ENCODE data around the gene WDR27. TPM values are rescaled to one million over a fixed set of nuclear protein-coding genes. Genes with fewer than 3 reads are reported as not detected.
A peak's percentile ranks its signal among the peaks of the same experiment; 100 is the strongest.

The WDR27 gene
- total RNA-seq, 1 donor = 23.9 TPM

DNA sequence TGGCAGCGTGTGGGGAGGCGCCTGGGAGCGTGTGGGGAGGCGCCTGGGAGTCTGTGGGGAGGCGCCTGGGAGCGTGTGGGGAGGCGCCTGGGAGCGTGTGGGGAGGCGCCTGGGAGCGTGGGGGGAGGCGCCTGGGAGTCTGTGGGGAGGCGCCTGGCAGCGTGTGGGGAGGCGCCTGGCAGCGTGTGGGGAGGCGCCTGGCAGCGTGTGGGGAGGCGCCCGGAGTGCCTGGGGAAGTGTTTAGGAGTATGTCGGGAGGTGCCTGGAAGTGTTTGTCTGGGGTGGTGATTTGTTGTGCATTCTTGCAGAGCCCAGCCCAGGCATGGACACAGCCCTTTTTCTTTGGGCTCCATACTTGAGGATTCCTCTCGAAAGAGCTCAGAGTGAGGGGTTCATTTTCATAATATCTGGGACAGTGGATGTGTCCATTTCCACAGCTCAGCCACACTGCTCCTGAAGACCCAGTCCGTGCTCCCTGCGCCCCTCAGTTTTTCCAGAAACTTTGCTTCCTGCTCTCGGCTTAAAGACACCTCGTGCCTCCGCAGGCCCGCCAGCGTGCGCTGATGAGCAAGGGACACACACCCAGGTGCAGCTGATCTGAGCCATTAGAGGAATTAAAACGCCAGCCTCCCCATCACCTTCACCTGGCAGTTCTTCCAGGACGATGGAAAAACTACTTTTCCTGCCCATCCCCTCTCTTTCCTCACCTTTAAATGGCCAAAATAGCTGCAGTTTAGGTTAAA is 276.0 kb downstream of the WDR27 start:
- TF ChIP-seq, protein P1, sequence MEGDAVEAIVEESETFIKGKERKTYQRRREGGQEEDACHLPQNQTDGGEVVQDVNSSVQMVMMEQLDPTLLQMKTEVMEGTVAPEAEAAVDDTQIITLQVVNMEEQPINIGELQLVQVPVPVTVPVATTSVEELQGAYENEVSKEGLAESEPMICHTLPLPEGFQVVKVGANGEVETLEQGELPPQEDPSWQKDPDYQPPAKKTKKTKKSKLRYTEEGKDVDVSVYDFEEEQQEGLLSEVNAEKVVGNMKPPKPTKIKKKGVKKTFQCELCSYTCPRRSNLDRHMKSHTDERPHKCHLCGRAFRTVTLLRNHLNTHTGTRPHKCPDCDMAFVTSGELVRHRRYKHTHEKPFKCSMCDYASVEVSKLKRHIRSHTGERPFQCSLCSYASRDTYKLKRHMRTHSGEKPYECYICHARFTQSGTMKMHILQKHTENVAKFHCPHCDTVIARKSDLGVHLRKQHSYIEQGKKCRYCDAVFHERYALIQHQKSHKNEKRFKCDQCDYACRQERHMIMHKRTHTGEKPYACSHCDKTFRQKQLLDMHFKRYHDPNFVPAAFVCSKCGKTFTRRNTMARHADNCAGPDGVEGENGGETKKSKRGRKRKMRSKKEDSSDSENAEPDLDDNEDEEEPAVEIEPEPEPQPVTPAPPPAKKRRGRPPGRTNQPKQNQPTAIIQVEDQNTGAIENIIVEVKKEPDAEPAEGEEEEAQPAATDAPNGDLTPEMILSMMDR (IDR thresholded peaks at IDR 0.05; ENCODE audit: extremely low read depth, low read depth, low read length) = no peak
- Histone ChIP-seq H3K4me3 (ENCODE audit: insufficient read depth, low read length) (no peak overlapping the region), H3K27me3 (ENCODE audit: insufficient read depth, low read length) (no peaks in the 10 kb centered on the region), H3K79me2 (ENCODE audit: insufficient read depth, low read length) (no peaks in the 10 kb centered on the region), H3K9me3 (ENCODE audit: low read depth, low read length) (peaks cover 2% of the 10 kb centered on the region), H2AFZ (ENCODE audit: low read length) (no peak overlapping the region), H3K4me2 (ENCODE audit: insufficient read depth, low read length) (no peak overlapping the region), H3K4me1 (ENCODE audit: insufficient read depth, low read length) (peaks cover 8% of the 10 kb centered on the region), H3K27ac (ENCODE audit: low read depth, low read length) (no peak overlapping the region), H4K20me1 (ENCODE audit: insufficient read depth, low read length) (no peaks in the 10 kb centered on the region), H3K36me3 (ENCODE audit: insufficient read depth, low read length) (no peaks in the 10 kb centered on the region)
- DNase-seq (ENCODE audit: insufficient read length, low spot score, missing footprints) = no peak

DNA sequence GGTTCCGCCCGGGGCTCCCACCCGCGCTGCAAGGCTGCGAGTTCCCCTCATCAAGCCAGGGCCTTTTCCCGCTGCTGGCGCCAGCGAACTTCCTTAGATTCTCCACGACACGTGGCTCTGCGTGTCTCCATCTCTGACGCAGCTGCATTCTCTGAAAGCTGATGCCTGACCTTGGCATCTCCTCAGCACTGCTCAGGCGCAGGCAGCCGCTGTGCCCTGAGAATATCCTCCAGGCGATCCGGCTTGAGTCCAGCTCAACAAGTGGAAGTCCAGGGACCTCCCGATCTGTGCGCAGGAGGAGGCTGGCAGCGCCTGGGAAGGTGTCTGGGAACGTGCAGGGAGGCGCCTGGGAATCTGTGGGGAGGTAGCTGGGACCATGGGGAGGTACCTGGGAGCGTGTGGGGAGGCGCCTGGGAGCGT is 277.0 kb downstream of the WDR27 start:
- no peak overlapping the region for H3K4me2 ChIP-seq (ENCODE audit: insufficient read depth, low read length)
- H3K4me3 ChIP-seq (ENCODE audit: insufficient read depth, low read length) = peak overlapping the region; percentile 22
- TF ChIP-seq, protein P1 (IDR thresholded peaks at IDR 0.05; ENCODE audit: extremely low read depth, low read depth, low read length) = no peak
- no peaks in the 10 kb centered on the region for H3K27me3 ChIP-seq (ENCODE audit: insufficient read depth, low read length)
- no peaks in the 10 kb centered on the region for H3K36me3 ChIP-seq (ENCODE audit: insufficient read depth, low read length)
- peaks cover 8% of the 10 kb centered on the region for H3K4me1 ChIP-seq (ENCODE audit: insufficient read depth, low read length)
- no peak overlapping the region for H3K27ac ChIP-seq (ENCODE audit: low read depth, low read length)
- DNase-seq (ENCODE audit: insufficient read length, low spot score, missing footprints) = peak; percentile 84
- no peaks in the 10 kb centered on the region for H4K20me1 ChIP-seq (ENCODE audit: insufficient read depth, low read length)
- no peak overlapping the region for H2AFZ ChIP-seq (ENCODE audit: low read length)
- H3K9me3 ChIP-seq (ENCODE audit: low read depth, low read length) = no peaks in the 10 kb centered on the region
- H3K79me2 ChIP-seq (ENCODE audit: insufficient read depth, low read length) = no peaks in the 10 kb centered on the region

DNA sequence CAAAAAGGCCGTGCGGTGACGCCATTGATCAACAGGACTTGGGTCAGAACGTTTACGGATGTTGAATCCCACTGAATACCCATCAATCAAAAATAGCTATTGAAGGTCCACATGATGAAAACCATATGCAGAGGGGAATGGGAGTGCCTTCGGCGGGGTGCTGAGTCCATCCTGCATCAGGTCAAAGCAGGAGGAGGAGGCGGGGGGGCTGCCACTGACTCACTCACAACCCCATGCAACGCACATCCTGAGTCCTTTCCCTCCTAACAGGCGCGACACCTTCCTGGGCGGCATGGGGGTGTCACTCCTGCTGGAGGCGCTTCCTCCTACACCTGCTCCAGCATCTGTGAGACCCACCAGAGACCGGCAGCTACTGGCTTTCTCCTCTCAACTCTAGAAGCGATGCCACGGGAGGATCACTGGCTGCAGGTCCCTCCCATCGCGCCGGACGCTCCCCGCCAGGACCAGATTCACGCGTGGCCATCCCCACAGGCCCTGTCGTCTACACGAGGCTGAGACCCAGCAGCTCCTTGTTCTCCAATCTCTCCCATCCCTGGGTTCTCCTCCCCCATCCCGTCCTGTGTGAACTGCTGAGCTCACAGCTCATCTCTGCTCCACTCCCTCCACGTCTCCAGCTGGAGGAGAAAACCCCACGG is 277.6 kb downstream of the WDR27 start:
- no peak overlapping the region for H3K4me2 ChIP-seq (ENCODE audit: insufficient read depth, low read length)
- no peaks in the 10 kb centered on the region for H4K20me1 ChIP-seq (ENCODE audit: insufficient read depth, low read length)
- no peaks in the 10 kb centered on the region for H3K79me2 ChIP-seq (ENCODE audit: insufficient read depth, low read length)
- peaks cover 8% of the 10 kb centered on the region for H3K4me1 ChIP-seq (ENCODE audit: insufficient read depth, low read length)
- no peak overlapping the region for H3K27ac ChIP-seq (ENCODE audit: low read depth, low read length)
- no peak for DNase-seq (ENCODE audit: insufficient read length, low spot score, missing footprints)
- TF ChIP-seq, protein P1 (IDR thresholded peaks at IDR 0.05; ENCODE audit: extremely low read depth, low read depth, low read length) = no peak
- H2AFZ ChIP-seq (ENCODE audit: low read length) = no peak overlapping the region
- H3K36me3 ChIP-seq (ENCODE audit: insufficient read depth, low read length) = no peaks in the 10 kb centered on the region
- no peaks in the 10 kb centered on the region for H3K27me3 ChIP-seq (ENCODE audit: insufficient read depth, low read length)
- no peak overlapping the region for H3K4me3 ChIP-seq (ENCODE audit: insufficient read depth, low read length)
- no peaks in the 10 kb centered on the region for H3K9me3 ChIP-seq (ENCODE audit: low read depth, low read length)

DNA sequence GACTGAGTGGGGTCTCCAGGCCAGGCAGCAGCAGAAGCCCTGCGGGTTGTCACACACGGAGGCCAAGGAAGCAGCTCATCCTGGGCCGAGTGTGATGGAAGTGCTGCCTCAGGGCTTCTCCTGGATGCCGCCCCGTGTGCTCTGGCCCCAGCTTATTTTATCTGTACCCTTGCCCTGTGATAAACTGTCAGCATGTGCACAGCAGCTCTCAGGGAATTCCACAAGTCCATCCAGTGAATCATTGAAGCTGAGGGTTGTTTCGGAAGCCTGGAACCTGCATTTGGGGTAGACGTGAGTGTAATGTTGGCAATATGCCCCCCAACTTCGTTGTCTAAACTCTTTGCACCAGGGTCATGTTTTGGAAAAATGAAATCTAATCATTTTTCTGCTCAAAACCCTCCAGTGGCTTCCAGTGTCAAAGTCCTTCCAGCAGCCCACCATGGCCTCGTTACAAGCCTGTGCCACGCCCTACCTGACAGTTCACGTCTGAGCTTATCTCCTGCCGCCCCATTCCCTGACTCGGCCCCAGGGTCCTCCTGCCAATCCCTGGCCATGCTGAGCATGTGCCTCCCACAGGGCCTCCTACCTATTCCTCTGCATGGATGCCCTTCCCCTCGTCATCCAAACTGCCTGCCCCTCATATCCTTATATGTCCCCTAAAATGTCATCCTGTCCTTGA is 280.1 kb downstream of the WDR27 start:
- no peak overlapping the region for H2AFZ ChIP-seq (ENCODE audit: low read length)
- H3K27me3 ChIP-seq (ENCODE audit: insufficient read depth, low read length) = no peaks in the 10 kb centered on the region
- H3K27ac ChIP-seq (ENCODE audit: low read depth, low read length) = no peak overlapping the region
- H3K4me1 ChIP-seq (ENCODE audit: insufficient read depth, low read length) = no peaks in the 10 kb centered on the region
- H4K20me1 ChIP-seq (ENCODE audit: insufficient read depth, low read length) = no peaks in the 10 kb centered on the region
- H3K79me2 ChIP-seq (ENCODE audit: insufficient read depth, low read length) = no peaks in the 10 kb centered on the region
- no peaks in the 10 kb centered on the region for H3K9me3 ChIP-seq (ENCODE audit: low read depth, low read length)
- DNase-seq (ENCODE audit: insufficient read length, low spot score, missing footprints) = no peak
- no peak overlapping the region for H3K4me2 ChIP-seq (ENCODE audit: insufficient read depth, low read length)
- no peak overlapping the region for H3K4me3 ChIP-seq (ENCODE audit: insufficient read depth, low read length)
- no peaks in the 10 kb centered on the region for H3K36me3 ChIP-seq (ENCODE audit: insufficient read depth, low read length)
- TF ChIP-seq, protein P1 (IDR thresholded peaks at IDR 0.05; ENCODE audit: extremely low read depth, low read depth, low read length) = no peak

All from osteoblast (primary cell).